GM12892 (cell line): Measurements from ENCODE around the gene CCNA1.

ENCODE experiments used
- POLR2A ChIP-seq: IDR thresholded peaks from 2 replicates; pipeline ENCODE4 v1.6.1; 2011; ENCODE audit warnings: low read depth, low read length, control low read depth
- POLR2AphosphoS5 ChIP-seq: IDR thresholded peaks from 2 replicates; pipeline ENCODE4 v1.6.1; 2011; ENCODE audit warnings: low read depth, low read length, control low read depth
- TAF1 ChIP-seq: IDR thresholded peaks from 2 replicates; pipeline ENCODE4 v1.6.1; 2011; ENCODE audit warnings: low read depth, mild to moderate bottlenecking, control low read depth, low read length, borderline replicate concordance

- TF ChIP-seq POLR2A (no peak), POLR2AphosphoS5 (no peak), TAF1 (no peak)
Observed at GRCh38 chr13:36395280-36395679, 37.0 kb upstream of the CCNA1 start.
